CD8-positive, alpha-beta memory T cell (primary cell): ENCODE results near the gene NT5DC4. TPM values are rescaled to one million over a fixed set of nuclear protein-coding genes. Genes with fewer than 3 reads are reported as not detected.

Source experiments
- CTCF ChIA-PET: fragments of 350-600 bp; sonication (Branson Sonifier 250); formaldehyde crosslinking; loops from one replicate; lab custom pipeline; 2021; ENCODE audit warnings: antibody characterized with exemption; lab: Charles Lee
- POLR2A ChIA-PET: fragments of 350-600 bp; sonication (Branson Sonifier 250); formaldehyde crosslinking; loops from one replicate; lab custom pipeline; 2021; ENCODE audit warnings: antibody characterized with exemption; lab: Charles Lee
- DNase-seq, 5 donors: peaks; one replicate each; pipeline versions ENCODE4 v3.0.0 to v3.0.0-alpha.2; 2020 to 2022; ENCODE audit warnings: mixed read lengths in 1 of 5
- H3K27ac ChIP-seq: one replicate; pipeline ENCODE4 v1.7.0; 2013; ENCODE audit warnings: low read depth, mild to moderate bottlenecking, low read length, moderate library complexity
- H3K27me3 ChIP-seq: 2 replicates; pipeline ENCODE4 v1.7.0; 2013; ENCODE audit warnings: low read length, mild to moderate bottlenecking; ENCODE audit not compliant: insufficient read depth, poor library complexity, severe bottlenecking
- H3K36me3 ChIP-seq: 2 replicates; pipeline ENCODE4 v1.7.0; 2013; ENCODE audit warnings: mild to moderate bottlenecking, low read length, moderate library complexity; ENCODE audit not compliant: insufficient read depth
- H3K4me1 ChIP-seq: 2 replicates; pipeline ENCODE4 v1.7.0; 2013; ENCODE audit warnings: mild to moderate bottlenecking, low read length, moderate library complexity; ENCODE audit not compliant: insufficient read depth
- H3K4me3 ChIP-seq: 2 replicates; pipeline ENCODE4 v1.7.0; 2013; ENCODE audit warnings: mild to moderate bottlenecking, low read length
- H3K9me3 ChIP-seq: 2 replicates; pipeline ENCODE4 v1.7.0; 2013; ENCODE audit warnings: mild to moderate bottlenecking, low read length
- H3K27ac Mint-ChIP-seq, 8 donors: one replicate each; pipeline ENCODE4 v1.8.0; 2020 to 2021; ENCODE audit warnings: mixed read lengths in 8 of 8, mild to moderate bottlenecking in 6 of 8, inconsistent platforms in 3 of 8, moderate library complexity in 3 of 8
- H3K27me3 Mint-ChIP-seq, 2 donors: one replicate each; pipeline ENCODE4 v1.8.0; 2020 to 2021; ENCODE audit warnings: mixed read lengths in 2 of 2, mild to moderate bottlenecking in 1 of 2, moderate library complexity in 1 of 2
- H3K36me3 Mint-ChIP-seq, 3 donors: one replicate each; pipeline ENCODE4 v1.8.0; 2020 to 2021; ENCODE audit warnings: mixed read lengths in 3 of 3, inconsistent platforms in 1 of 3, mild to moderate bottlenecking in 1 of 3
- H3K4me1 Mint-ChIP-seq, 3 donors: one replicate each; pipeline ENCODE4 v1.8.0; 2020 to 2021; ENCODE audit warnings: mixed read lengths in 3 of 3, inconsistent platforms in 1 of 3, mild to moderate bottlenecking in 1 of 3
- H3K4me3 Mint-ChIP-seq, 7 donors: one replicate each; pipeline ENCODE4 v1.8.0; 2020 to 2021; ENCODE audit warnings: mixed read lengths in 7 of 7, mild to moderate bottlenecking in 6 of 7, moderate library complexity in 4 of 7, inconsistent platforms in 2 of 7
- H3K9me3 Mint-ChIP-seq, 5 donors: one replicate each; pipeline ENCODE4 v1.8.0; 2020 to 2022; ENCODE audit warnings: mixed read lengths in 5 of 5, mild to moderate bottlenecking in 3 of 5, moderate library complexity in 2 of 5, inconsistent platforms in 1 of 5
- polyA plus RNA-seq: library from polyadenylated mRNA; unstranded; fragments of 300-500 nt; fragmentation: Illumina TruSeq; gene quantifications from one replicate; pipeline ENCODE4 v1.2.3, GENCODE V29; 2021
- total RNA-seq, 2 experiments: library from RNA; stranded (reverse); gene quantifications; one replicate each; pipeline ENCODE4 v1.2.3, GENCODE V29; 2021

Gene NT5DC4
- total and polyA plus RNA-seq, 3 experiments from 2014 or later = not detected

DNA sequence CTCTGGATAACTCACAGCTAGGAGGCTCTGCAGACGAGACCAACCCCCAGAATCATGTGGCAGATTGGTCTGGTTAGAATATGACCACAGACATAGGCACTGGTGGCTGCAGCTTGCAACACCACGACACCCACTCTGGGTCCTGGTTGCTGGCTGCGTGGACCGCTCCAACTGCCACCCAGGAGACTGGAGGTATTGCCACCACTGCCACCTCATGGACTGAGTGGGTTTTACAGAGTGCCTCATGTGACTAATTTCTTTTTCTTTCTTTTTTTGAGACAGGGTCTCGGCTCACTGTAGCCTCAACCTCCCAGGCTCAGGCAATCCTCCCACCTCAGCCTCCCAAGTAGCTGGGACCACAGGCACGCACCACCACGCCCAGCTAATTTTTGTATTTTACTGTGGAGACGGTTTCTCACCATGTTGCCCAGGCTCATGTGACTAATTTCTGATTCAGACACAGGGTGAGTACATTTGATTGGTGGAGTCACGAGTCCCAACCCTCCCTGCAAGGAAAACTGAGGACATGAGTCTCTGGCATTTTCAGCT, 29.9 kb upstream of the NT5DC4 start:
- no peak overlapping the region for H3K27ac ChIP-seq
- peaks cover 27 to 29% (median 29%) of the 10 kb centered on the region in 3 donors for H3K4me1 Mint-ChIP-seq
- peak overlapping the region; percentile 19 to 93 (median 85) for H3K27ac Mint-ChIP-seq
- H3K4me1 ChIP-seq = peaks cover 26% of the 10 kb centered on the region
- DNase-seq = peak; percentile 52 to 78 (median 64)
- ChIA-PET CTCF (interaction anchor here (0.7 to 6.0 kb wide), 22 partner anchors 9 to 92 kb away, joined by 3 to 132 read pairs (median 5); partner anchors contain the start of gene SLC20A1), POLR2A (interaction anchor here (2.4 kb wide), 1 partner anchor 45 kb away, joined by 8 read pairs; the partner anchor contains the start of gene SLC20A1)
- H3K27me3 ChIP-seq = no peaks in the 10 kb centered on the region
- H3K36me3 ChIP-seq = no peaks in the 10 kb centered on the region
- H3K4me3 ChIP-seq = no peak overlapping the region
- peak overlapping the region in 6 of 7 donors; percentile 57 to 90 (median 74) for H3K4me3 Mint-ChIP-seq
- no peaks in the 10 kb centered on the region for H3K9me3 ChIP-seq
- H3K27me3 Mint-ChIP-seq = peaks cover 0 to 2% of the 10 kb centered on the region in 2 donors
- no peaks in the 10 kb centered on the region for H3K36me3 Mint-ChIP-seq
- no peaks in the 10 kb centered on the region for H3K9me3 Mint-ChIP-seq

DNA sequence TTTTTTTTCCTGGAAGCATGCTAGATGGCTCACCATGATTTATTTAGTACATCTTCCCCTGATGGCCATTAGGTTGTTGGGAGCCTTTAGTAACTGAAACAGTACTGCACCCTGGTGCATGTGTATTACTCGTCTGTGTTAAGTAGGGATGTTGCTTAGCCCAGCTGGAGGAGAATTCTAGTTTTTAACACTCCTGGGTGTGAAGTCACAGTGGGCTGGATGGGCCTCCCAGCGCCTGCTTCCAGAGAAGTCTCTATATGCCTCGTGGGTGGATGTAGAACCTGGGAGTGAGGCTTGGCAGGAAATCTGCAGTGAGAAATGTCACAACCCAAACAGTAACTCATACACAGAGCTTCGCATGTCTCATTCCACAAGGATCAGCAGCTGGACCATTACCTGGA, 28.9 kb upstream of the NT5DC4 start:
- no peaks in the 10 kb centered on the region for H3K9me3 ChIP-seq
- no peaks in the 10 kb centered on the region for H3K27me3 ChIP-seq
- H3K27ac ChIP-seq = no peak overlapping the region
- POLR2A ChIA-PET = interaction anchor here (0.7 to 2.4 kb wide), 4 partner anchors 46 to 91 kb away, joined by 4 to 8 read pairs (median 4); partner anchors contain the start of gene SLC20A1
- CTCF ChIA-PET = interaction anchor here (0.7 to 6.0 kb wide), 13 partner anchors 9 to 100 kb away, joined by 3 to 132 read pairs (median 6); no protein-coding TSS in a partner anchor
- H3K4me3 ChIP-seq = no peak overlapping the region
- Mint-ChIP-seq H3K4me3 (peak overlapping the region in 4 of 7 donors; percentile 12 to 73 (median 61)), H3K36me3 (no peaks in the 10 kb centered on the region), H3K27me3 (peaks cover 0 to 2% of the 10 kb centered on the region in 2 donors), H3K9me3 (no peaks in the 10 kb centered on the region), H3K27ac (peak overlapping the region; percentile 11 to 93 (median 44)), H3K4me1 (peaks cover 27 to 29% (median 29%) of the 10 kb centered on the region in 3 donors)
- DNase-seq = no peak
- no peaks in the 10 kb centered on the region for H3K36me3 ChIP-seq
- H3K4me1 ChIP-seq = peaks cover 26% of the 10 kb centered on the region

DNA sequence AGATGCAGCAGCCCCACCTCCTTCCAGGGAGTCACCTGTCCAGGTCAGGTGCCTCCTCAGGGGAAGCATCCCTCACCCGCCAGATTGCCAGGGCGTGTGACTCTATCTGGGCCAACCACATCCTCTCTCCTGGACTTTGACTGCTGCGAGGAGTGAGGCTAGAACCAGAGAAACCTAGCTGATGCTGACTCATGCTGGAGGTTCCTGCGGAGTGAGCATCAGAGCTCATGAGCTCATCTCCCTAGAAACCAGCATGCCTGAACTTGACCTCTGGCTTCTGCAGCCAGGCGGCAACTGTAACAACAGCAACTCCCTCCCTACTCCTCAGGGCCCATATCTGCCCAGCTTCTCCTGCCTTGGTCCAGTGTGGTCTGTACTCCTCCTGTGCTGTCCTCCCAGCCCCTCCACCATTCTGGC, 28.3 kb upstream of the NT5DC4 start:
- no peaks in the 10 kb centered on the region for H3K9me3 Mint-ChIP-seq
- peak in 4 of 5 donors; percentile 15 to 58 (median 29) for DNase-seq
- H3K36me3 Mint-ChIP-seq = no peaks in the 10 kb centered on the region
- ChIA-PET CTCF (interaction anchor here (0.7 to 6.0 kb wide), 10 partner anchors 8 to 101 kb away, joined by 3 to 132 read pairs (median 3); no protein-coding TSS in a partner anchor), POLR2A (interaction anchor here (0.7 to 2.4 kb wide), 4 partner anchors 47 to 91 kb away, joined by 4 to 8 read pairs (median 4); partner anchors contain the start of gene SLC20A1)
- Histone ChIP-seq H3K27me3 (no peaks in the 10 kb centered on the region), H3K27ac (peak overlapping the region; percentile 21), H3K4me1 (peaks cover 26% of the 10 kb centered on the region), H3K36me3 (no peaks in the 10 kb centered on the region), H3K4me3 (no peak overlapping the region), H3K9me3 (no peaks in the 10 kb centered on the region)
- peaks cover 0 to 2% of the 10 kb centered on the region in 2 donors for H3K27me3 Mint-ChIP-seq
- peak overlapping the region; percentile 1 to 96 (median 84) for H3K27ac Mint-ChIP-seq
- peaks cover 27 to 29% (median 29%) of the 10 kb centered on the region in 3 donors for H3K4me1 Mint-ChIP-seq
- H3K4me3 Mint-ChIP-seq = peak overlapping the region in 5 of 7 donors; percentile 36 to 63 (median 60)

DNA sequence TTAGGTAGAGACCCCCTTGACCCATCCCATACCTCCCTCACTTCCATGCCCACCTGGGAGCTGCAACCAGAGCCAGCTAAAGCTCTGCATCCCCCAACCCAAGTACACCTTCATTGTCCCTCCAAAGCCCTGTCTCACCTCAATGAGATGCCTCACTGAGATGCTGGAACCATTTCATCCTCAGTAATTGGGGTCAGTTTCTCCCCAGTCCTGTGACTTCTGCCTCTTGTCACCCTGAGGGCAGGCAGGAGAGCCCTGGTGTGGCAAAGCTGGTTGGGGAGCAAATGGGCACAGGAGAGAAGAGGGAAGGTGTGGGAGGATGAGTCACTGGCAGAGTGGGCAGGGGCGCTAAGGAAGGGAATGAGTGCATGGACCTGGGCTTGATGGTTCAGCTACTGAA, 27.9 kb upstream of the NT5DC4 start:
- Mint-ChIP-seq H3K4me3 (peak overlapping the region in 4 of 7 donors; percentile 36 to 63 (median 60)), H3K27me3 (peaks cover 0 to 2% of the 10 kb centered on the region in 2 donors), H3K4me1 (peaks cover 27 to 29% (median 29%) of the 10 kb centered on the region in 3 donors), H3K9me3 (no peaks in the 10 kb centered on the region), H3K36me3 (no peaks in the 10 kb centered on the region), H3K27ac (peak overlapping the region; percentile 38 to 96 (median 88))
- Histone ChIP-seq H3K36me3 (no peaks in the 10 kb centered on the region), H3K4me1 (peaks cover 26% of the 10 kb centered on the region), H3K27me3 (no peaks in the 10 kb centered on the region), H3K4me3 (no peak overlapping the region), H3K9me3 (no peaks in the 10 kb centered on the region), H3K27ac (peak overlapping the region; percentile 21)
- ChIA-PET CTCF (interaction anchor here (0.9 to 6.0 kb wide), 8 partner anchors 8 to 101 kb away, joined by 3 to 132 read pairs (median 6); no protein-coding TSS in a partner anchor), POLR2A (interaction anchor here (1.0 kb wide), 2 partner anchors 64 to 68 kb away, joined by 4 read pairs; no protein-coding TSS in a partner anchor)
- no peak for DNase-seq

DNA sequence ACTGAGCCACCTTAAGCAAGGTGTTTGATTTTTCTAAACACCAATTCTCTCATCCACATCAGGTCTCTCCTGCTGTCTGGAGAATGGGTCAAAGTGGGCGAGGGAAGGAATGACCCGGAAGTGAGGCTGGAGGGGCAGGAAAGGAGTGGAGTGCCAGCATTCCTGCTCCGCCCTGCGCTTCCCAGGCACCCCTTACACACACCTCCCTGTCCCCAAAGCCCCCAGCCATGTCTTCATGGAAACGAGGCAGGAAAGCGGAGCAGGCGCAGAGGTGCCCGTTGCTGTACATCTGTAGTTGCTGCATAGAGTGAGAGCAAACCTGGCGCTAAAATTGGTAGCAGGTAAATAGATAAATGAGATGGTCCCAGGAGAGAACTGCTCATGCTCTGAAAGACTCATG, 27.2 kb upstream of the NT5DC4 start:
- H3K36me3 Mint-ChIP-seq = no peaks in the 10 kb centered on the region
- H3K9me3 Mint-ChIP-seq = no peaks in the 10 kb centered on the region
- H3K27me3 Mint-ChIP-seq = peaks cover 0 to 2% of the 10 kb centered on the region in 2 donors
- H3K36me3 ChIP-seq = no peaks in the 10 kb centered on the region
- H3K4me3 ChIP-seq = no peak overlapping the region
- no peak overlapping the region for H3K27ac ChIP-seq
- ChIA-PET POLR2A (no interaction called here), CTCF (interaction anchor here (0.9 to 6.0 kb wide), 4 partner anchors 12 to 94 kb away, joined by 3 to 132 read pairs (median 11); no protein-coding TSS in a partner anchor)
- DNase-seq = no peak
- no peaks in the 10 kb centered on the region for H3K27me3 ChIP-seq
- no peaks in the 10 kb centered on the region for H3K9me3 ChIP-seq
- H3K27ac Mint-ChIP-seq = peak overlapping the region in 3 of 8 donors; percentile 38 to 84 (median 57)
- peaks cover 27 to 29% (median 29%) of the 10 kb centered on the region in 3 donors for H3K4me1 Mint-ChIP-seq
- H3K4me1 ChIP-seq = peaks cover 26% of the 10 kb centered on the region
- H3K4me3 Mint-ChIP-seq = no peak overlapping the region

DNA sequence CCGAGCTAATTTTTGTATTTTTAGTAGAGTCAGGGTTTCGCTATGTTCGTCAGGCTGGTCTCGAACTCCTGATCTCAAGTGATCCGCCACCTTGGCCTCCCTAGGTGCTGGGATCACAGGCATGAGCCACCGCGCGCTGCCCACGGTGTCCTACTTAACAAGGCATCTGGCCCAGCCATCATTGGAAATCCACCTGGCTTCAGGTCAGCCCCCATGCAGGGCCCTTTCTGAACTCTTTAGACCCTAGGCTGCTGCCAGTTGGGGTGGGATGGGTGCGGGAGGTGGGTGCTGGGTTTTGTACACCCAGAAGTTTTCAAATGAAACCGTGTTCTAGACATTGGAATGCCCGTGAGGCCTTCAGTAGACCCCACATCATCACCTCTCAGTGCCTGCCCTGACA, 26.6 kb upstream of the NT5DC4 start:
- no peak overlapping the region for H3K27ac ChIP-seq
- ChIA-PET POLR2A (no interaction called here), CTCF (interaction anchor here (1.1 to 6.0 kb wide), 3 partner anchors 9 to 66 kb away, joined by 3 to 132 read pairs (median 4); no protein-coding TSS in a partner anchor)
- no peaks in the 10 kb centered on the region for H3K9me3 Mint-ChIP-seq
- no peaks in the 10 kb centered on the region for H3K36me3 Mint-ChIP-seq
- peaks cover 27 to 29% (median 29%) of the 10 kb centered on the region in 3 donors for H3K4me1 Mint-ChIP-seq
- no peak for DNase-seq
- H3K36me3 ChIP-seq = no peaks in the 10 kb centered on the region
- no peak overlapping the region for H3K4me3 ChIP-seq
- H3K27me3 Mint-ChIP-seq = peaks cover 0 to 2% of the 10 kb centered on the region in 2 donors
- H3K4me3 Mint-ChIP-seq = no peak overlapping the region
- H3K27me3 ChIP-seq = no peaks in the 10 kb centered on the region
- H3K9me3 ChIP-seq = no peaks in the 10 kb centered on the region
- H3K4me1 ChIP-seq = peaks cover 26% of the 10 kb centered on the region
- H3K27ac Mint-ChIP-seq = no peak overlapping the region

DNA sequence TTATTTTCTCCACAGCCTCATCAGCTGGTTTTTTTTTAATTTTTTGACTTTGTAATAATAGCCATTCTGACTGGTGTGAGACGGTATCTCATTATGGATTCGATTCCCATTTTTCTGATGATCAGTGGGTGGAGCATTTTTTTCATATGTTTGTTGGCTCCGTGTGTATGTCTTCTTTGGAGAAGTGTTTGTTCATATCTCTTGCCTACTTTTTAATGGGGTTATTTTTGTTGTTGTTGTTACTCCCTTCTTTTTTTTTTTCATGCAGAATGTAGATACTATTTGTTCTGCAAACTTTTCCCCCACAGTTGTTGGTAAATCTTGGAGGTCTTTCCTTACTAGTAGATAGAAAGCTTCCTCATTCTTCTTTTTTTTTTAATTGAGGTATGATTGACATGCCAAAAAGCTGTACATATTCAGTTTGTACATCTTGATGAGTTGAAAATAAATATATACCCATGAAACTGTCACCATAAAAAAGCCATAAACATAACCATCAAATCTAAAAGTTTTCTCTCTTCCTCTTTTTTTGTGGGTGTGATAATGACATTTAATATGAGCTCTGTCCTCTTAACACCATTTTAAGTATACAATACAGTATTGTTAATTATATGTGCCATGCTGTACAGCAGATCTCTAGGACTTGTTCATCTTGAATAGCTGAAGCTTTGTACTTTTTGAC, 21.8 kb upstream of the NT5DC4 start:
- no peak overlapping the region for H3K4me3 ChIP-seq
- no peaks in the 10 kb centered on the region for H3K27me3 ChIP-seq
- Mint-ChIP-seq H3K27ac (no peak overlapping the region), H3K4me1 (no peaks in the 10 kb centered on the region), H3K36me3 (peaks cover 0 to 2% (median 0%) of the 10 kb centered on the region in 3 donors), H3K4me3 (no peak overlapping the region), H3K27me3 (peaks cover 2 to 10% of the 10 kb centered on the region in 2 donors), H3K9me3 (no peaks in the 10 kb centered on the region)
- H3K9me3 ChIP-seq = no peaks in the 10 kb centered on the region
- no peak overlapping the region for H3K27ac ChIP-seq
- DNase-seq = no peak
- ChIA-PET POLR2A (no interaction called here), CTCF (interaction anchor here (1.5 kb wide), 1 partner anchor 26 kb away, joined by 3 read pairs; no protein-coding TSS in a partner anchor)
- no peaks in the 10 kb centered on the region for H3K4me1 ChIP-seq
- no peaks in the 10 kb centered on the region for H3K36me3 ChIP-seq
